PC-3 (cell line): ENCODE measurements around the gene TTC32. TPM values are rescaled to one million over a fixed set of nuclear protein-coding genes. Genes with fewer than 3 reads are reported as not detected.

Source experiments
- ATAC-seq: fragments of 200-7000 bp; cut with Tn5 transposase; 2 replicates; pipeline ENCODE4 v1.9.1; 2020; ENCODE audit warnings: mild to moderate bottlenecking, moderate library complexity
- BruUV-seq: library from RNA; stranded (reverse); fragments of 400-500 nt; replicated peaks from 2 replicates; lab custom pipeline; 2021; lab: Mats Ljungman, UMichigan
- CTCF ChIA-PET: fragments of 300-600 bp; sonication (Branson Sonifier 250); formaldehyde crosslinking; loops from one replicate; lab custom pipeline; 2022; ENCODE audit warnings: antibody characterized with exemption; lab: Charles Lee
- POLR2A ChIA-PET: fragments of 300-600 bp; sonication (Branson Sonifier 250); formaldehyde crosslinking; loops from one replicate; lab custom pipeline; 2022; ENCODE audit warnings: antibody characterized with exemption; ENCODE audit not compliant: unreplicated experiment; lab: Charles Lee
- DNase-seq: peaks from one replicate; pipeline ENCODE4 v3.0.0-alpha.2; 2015
- H2AFZ ChIP-seq: fragments of 300-600 bp; sonication (generic); 2 replicates; pipeline ENCODE4 v1.6.0; 2016; ENCODE audit warnings: antibody characterized with exemption, low read length
- H3F3A ChIP-seq: fragments of 300-600 bp; sonication (generic); one replicate; pipeline ENCODE4 v1.6.0; 2017; ENCODE audit warnings: antibody characterized with exemption, low read length, control low read depth, mild to moderate bottlenecking; ENCODE audit not compliant: unreplicated experiment
- H3K27ac ChIP-seq: fragments of 300-600 bp; sonication (generic); 2 replicates; pipeline ENCODE4 v1.5.1; 2016; ENCODE audit warnings: mild to moderate bottlenecking, low read length
- H3K27me3 ChIP-seq: fragments of 300-600 bp; sonication (generic); 2 replicates; pipeline ENCODE4 v1.6.1; 2016; ENCODE audit warnings: low read length, mixed read lengths
- H3K36me3 ChIP-seq: fragments of 300-600 bp; sonication (generic); 2 replicates; pipeline ENCODE4 v1.6.1; 2016; ENCODE audit warnings: low read depth, mixed run types, low read length, mixed read lengths
- H3K4me1 ChIP-seq: fragments of 300-600 bp; sonication (generic); 2 replicates; pipeline ENCODE4 v1.5.1; 2016; ENCODE audit warnings: low read length; ENCODE audit not compliant: insufficient read depth
- H3K4me2 ChIP-seq: fragments of 300-600 bp; sonication (generic); 2 replicates; pipeline ENCODE4 v1.6.0; 2016; ENCODE audit warnings: low read length
- H3K4me3 ChIP-seq: fragments of 300-600 bp; sonication (generic); 2 replicates; pipeline ENCODE4 v1.5.1; 2016; ENCODE audit warnings: mild to moderate bottlenecking, low read length, mixed read lengths
- H3K79me2 ChIP-seq: fragments of 300-600 bp; sonication (generic); 2 replicates; pipeline ENCODE4 v1.6.1; 2017; ENCODE audit warnings: low read length, mixed read lengths
- H3K9ac ChIP-seq: fragments of 300-600 bp; sonication (generic); 2 replicates; pipeline ENCODE4 v1.6.0; 2016; ENCODE audit warnings: mild to moderate bottlenecking, low read length
- H3K9me2 ChIP-seq: fragments of 300-600 bp; sonication (generic); replicated peaks from 2 replicates; pipeline ENCODE4 v1.6.1; 2016; ENCODE audit warnings: mixed run types, low read length, mixed read lengths
- H3K9me3 ChIP-seq: fragments of 300-600 bp; sonication (generic); 2 replicates; pipeline ENCODE4 v1.6.1; 2016; ENCODE audit warnings: low read length, mixed read lengths
- H4K20me1 ChIP-seq: fragments of 300-600 bp; sonication (generic); 2 replicates; pipeline ENCODE4 v1.6.1; 2016; ENCODE audit warnings: low read length, mixed read lengths
- CTCF ChIP-seq: fragments of 300-600 bp; sonication (generic); conservative IDR thresholded peaks from 2 replicates; pipeline ENCODE4 v1.5.1; 2017; ENCODE audit warnings: antibody characterized with exemption, low read depth, mild to moderate bottlenecking, low read length
- EZH2 ChIP-seq: fragments of 300-600 bp; sonication (generic); IDR thresholded peaks from one replicate; pipeline ENCODE4 v1.6.1; 2017; ENCODE audit warnings: antibody characterized with exemption, mild to moderate bottlenecking, low read length; ENCODE audit not compliant: unreplicated experiment
- EZH2phosphoT487 ChIP-seq: fragments of 300-600 bp; sonication (generic); IDR thresholded peaks from 2 replicates; pipeline ENCODE4 v1.6.1; 2018; ENCODE audit warnings: mild to moderate bottlenecking, antibody characterized with exemption, low read length, borderline replicate concordance
- intact Hi-C: fragments of 100-400 bp; cut with micrococcal nuclease; formaldehyde crosslinking; loops from 2 replicates; pipeline ENCODE4 v1.9.0; 2023
- total RNA-seq: library from RNA; depleted of rRNA; stranded (reverse); fragments of >200 nt; gene quantifications from 2 replicates; pipeline ENCODE4 v1.2.3, GENCODE V29; 2014

Gene TTC32
- total RNA-seq, 1 experiment from 2014 or later: 10.0 TPM

GRCh38 chr2:19936203-19936602 lies 34.4 kb upstream of the TTC32 start:
- intact Hi-C loops: no loop called here
- Histone ChIP-seq H3K79me2 (no peaks in the 10 kb centered on the region), H4K20me1 (no peaks in the 10 kb centered on the region), H3K4me3 (no peak overlapping the region), H3K9ac (no peak overlapping the region), H3K9me2 (no peaks in the 10 kb centered on the region), H3K4me1 (peaks cover 25% of the 10 kb centered on the region), H3F3A (peaks cover 9% of the 10 kb centered on the region), H3K4me2 (no peak overlapping the region), H2AFZ (no peak overlapping the region), H3K27me3 (no peaks in the 10 kb centered on the region), H3K36me3 (peaks cover 16% of the 10 kb centered on the region), H3K9me3 (no peaks in the 10 kb centered on the region), H3K27ac (no peak overlapping the region)
- POLR2A ChIA-PET: no interaction called here
- BruUV-seq: no TSS peak
- DNase-seq: no peak
- no peak for TF ChIP-seq CTCF
- no peak for TF ChIP-seq EZH2phosphoT487
- no peak for TF ChIP-seq EZH2
- CTCF ChIA-PET: no interaction called here
- ATAC-seq: no peak

GRCh38 chr2:19933351-19933981 lies 31.7 kb upstream of the TTC32 start:
- Histone ChIP-seq H3K36me3 (peaks cover 36% of the 10 kb centered on the region), H3K9me3 (no peaks in the 10 kb centered on the region), H3K4me3 (peak overlapping the region; percentile 62), H3K27me3 (no peaks in the 10 kb centered on the region), H3K27ac (peak overlapping the region; percentile 89), H3K79me2 (no peaks in the 10 kb centered on the region), H3F3A (peaks cover 9% of the 10 kb centered on the region), H3K4me1 (peaks cover 25% of the 10 kb centered on the region), H2AFZ (peak overlapping the region; percentile 50), H3K9ac (peak overlapping the region; percentile 56), H3K4me2 (peak overlapping the region; percentile 91), H4K20me1 (no peaks in the 10 kb centered on the region), H3K9me2 (no peaks in the 10 kb centered on the region)
- CTCF ChIA-PET: interaction anchor here (0.7 kb wide), 1 partner anchor 22 kb away, joined by 4 read pairs; no protein-coding TSS in a partner anchor
- TSS peak; percentile 79 for BruUV-seq
- TF ChIP-seq CTCF: no peak
- intact Hi-C loops: loop anchor here (1.0 to 2.0 kb wide), 3 partner anchors 13 to 31 kb away; no protein-coding TSS in a partner anchor
- ATAC-seq: peak; percentile 96
- peak; percentile 90 for DNase-seq
- POLR2A ChIA-PET: interaction anchor here (0.6 to 1.0 kb wide), 4 partner anchors 13 to 46 kb away, joined by 3 to 14 read pairs (median 6); partner anchors contain the start of gene TTC32

GRCh38 chr2:19932928-19933327 lies 31.1 kb upstream of the TTC32 start:
- intact Hi-C loops: loop anchor here (1.0 to 2.0 kb wide), 3 partner anchors 14 to 31 kb away; no protein-coding TSS in a partner anchor
- peak overlapping the region; percentile 50 for H2AFZ ChIP-seq
- peaks cover 25% of the 10 kb centered on the region for H3K4me1 ChIP-seq
- H3K36me3 ChIP-seq: peaks cover 39% of the 10 kb centered on the region
- ChIA-PET POLR2A (interaction anchor here (0.6 to 1.0 kb wide), 3 partner anchors 14 to 30 kb away, joined by 4 to 7 read pairs (median 5); no protein-coding TSS in a partner anchor), CTCF (interaction anchor here (0.7 kb wide), 1 partner anchor 21 kb away, joined by 4 read pairs; no protein-coding TSS in a partner anchor)
- H3K4me3 ChIP-seq: peak overlapping the region; percentile 62
- TSS peak; percentile 88 for BruUV-seq
- H3F3A ChIP-seq: peaks cover 9% of the 10 kb centered on the region
- no peaks in the 10 kb centered on the region for H4K20me1 ChIP-seq
- H3K4me2 ChIP-seq: peak overlapping the region; percentile 91
- no peaks in the 10 kb centered on the region for H3K79me2 ChIP-seq
- DNase-seq: peak; percentile 62
- TF ChIP-seq EZH2phosphoT487: no peak
- TF ChIP-seq EZH2: no peak
- no peak for TF ChIP-seq CTCF
- ATAC-seq: peak; percentile 37
- H3K27me3 ChIP-seq: no peaks in the 10 kb centered on the region
- peak overlapping the region; percentile 56 for H3K9ac ChIP-seq
- no peaks in the 10 kb centered on the region for H3K9me3 ChIP-seq
- peak overlapping the region; percentile 89 for H3K27ac ChIP-seq
- H3K9me2 ChIP-seq: no peaks in the 10 kb centered on the region
